GM18867 (cell line): ENCODE results near the gene TRPV4.
"Not testable (repeated sequence)": the region's sequence is repeated elsewhere in the genome, so short reads cannot be mapped to it uniquely, and the experiment has no call there.

Source experiments
- ATAC-seq: cut with Tn5 transposase; IDR thresholded peaks from one replicate; pipeline ENCODE4 v1.9.1; 2021; ENCODE audit warnings: mild to moderate bottlenecking, moderate library complexity; ENCODE audit not compliant: unreplicated experiment

TRPV4 gene

GRCh38 chr12:109861689-109862314 is 28.6 kb upstream of the TRPV4 start:
- no peak for ATAC-seq

GRCh38 chr12:109860977-109861376 is 27.8 kb upstream of the TRPV4 start:
- no peak for ATAC-seq

- no peak for ATAC-seq
Observed at GRCh38 chr12:109858764-109859163, 25.6 kb upstream of the TRPV4 start.

- ATAC-seq = no peak
Observed at GRCh38 chr12:109857715-109858114, 24.5 kb upstream of the TRPV4 start.

GRCh38 chr12:109855377-109855776 is 22.2 kb upstream of the TRPV4 start:
- no peak for ATAC-seq

- not testable (repeated sequence) for ATAC-seq
Observed at GRCh38 chr12:109850518-109850917, 17.3 kb upstream of the TRPV4 start.

- no peak for ATAC-seq
Observed at GRCh38 chr12:109847142-109847735, 14.0 kb upstream of the TRPV4 start.

- ATAC-seq = no peak
Observed at GRCh38 chr12:109845824-109846205, 12.6 kb upstream of the TRPV4 start.

GRCh38 chr12:109844983-109845823 is 12.0 kb upstream of the TRPV4 start:
- peak; percentile 86 for ATAC-seq

GRCh38 chr12:109844091-109844490 is 10.9 kb upstream of the TRPV4 start:
- no peak for ATAC-seq

- ATAC-seq = no peak
Observed at GRCh38 chr12:109842021-109842420, 8.8 kb upstream of the TRPV4 start.

- no peak for ATAC-seq
Observed at GRCh38 chr12:109841356-109841755, 8.2 kb upstream of the TRPV4 start.

- no peak for ATAC-seq
Observed at GRCh38 chr12:109840305-109841074, 7.3 kb upstream of the TRPV4 start.

- no peak for ATAC-seq
Observed at GRCh38 chr12:109839444-109839843, 6.2 kb upstream of the TRPV4 start.

- no peak for ATAC-seq
Observed at GRCh38 chr12:109836916-109837315, 3.7 kb upstream of the TRPV4 start.

- ATAC-seq = no peak
Observed at GRCh38 chr12:109835827-109836226, 2.6 kb upstream of the TRPV4 start.

GRCh38 chr12:109832541-109833306 is 474 bp downstream of the TRPV4 start:
- ATAC-seq = no peak

- ATAC-seq = no peak
Observed at GRCh38 chr12:109831929-109832328, 1.3 kb downstream of the TRPV4 start.

- no peak for ATAC-seq
Observed at GRCh38 chr12:109831365-109831764, 1.8 kb downstream of the TRPV4 start.

- no peak for ATAC-seq
Observed at GRCh38 chr12:109830718-109831117, 2.5 kb downstream of the TRPV4 start.

GRCh38 chr12:109830267-109830666 is 2.9 kb downstream of the TRPV4 start:
- ATAC-seq = no peak
